DND-41 (cell line): Measurements from ENCODE around the gene SLC25A13.

Experiments
- CTCF ChIP-seq: IDR thresholded peaks from 2 replicates; pipeline ENCODE4 v1.5.1; 2012; ENCODE audit warnings: borderline replicate concordance, low read length, moderate library complexity, mild to moderate bottlenecking; ENCODE audit not compliant: poor library complexity, severe bottlenecking; ENCODE audit errors: extremely low read depth
- EZH2 ChIP-seq: IDR thresholded peaks from 3 replicates; pipeline ENCODE4 v1.6.1; 2012; ENCODE audit warnings: borderline replicate concordance, low read depth, mild to moderate bottlenecking, moderate library complexity, low read length, inconsistent platforms; ENCODE audit not compliant: severe bottlenecking

GRCh38 chr7:96179341-96179740 lies 142.6 kb downstream of the SLC25A13 start:
- no peak for TF ChIP-seq CTCF
- no peak for TF ChIP-seq EZH2
